HG02973 (cell line): Measurements from ENCODE around the gene ADH1B.
"Not testable (repeated sequence)": the region's sequence is repeated elsewhere in the genome, so short reads cannot be mapped to it uniquely, and the experiment has no call there.

Experiments
- ATAC-seq: cut with Tn5 transposase; IDR thresholded peaks from one replicate; pipeline ENCODE4 v1.9.1; 2021; ENCODE audit warnings: moderate library complexity; ENCODE audit not compliant: unreplicated experiment

Gene ADH1B

DNA sequence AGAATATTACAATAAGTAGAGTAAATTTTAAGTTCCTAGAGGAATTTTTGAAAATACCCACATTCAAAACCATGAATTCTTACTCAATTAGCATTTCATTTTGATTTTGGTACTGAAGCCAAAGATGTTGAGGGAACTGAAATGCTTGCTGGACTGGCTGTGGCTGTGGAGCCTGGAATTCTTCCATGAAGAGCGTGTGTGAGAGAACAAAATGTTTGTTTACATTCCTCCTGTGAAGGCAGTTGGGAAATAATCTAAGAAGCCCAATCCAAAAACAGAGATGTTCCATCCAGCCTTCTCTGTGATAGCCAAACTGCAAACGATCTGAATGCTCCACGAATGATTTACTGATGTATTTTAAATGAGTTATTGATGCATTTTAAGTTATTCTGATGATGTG lies 3.8 kb upstream of the ADH1B start:
- no peak for ATAC-seq

DNA sequence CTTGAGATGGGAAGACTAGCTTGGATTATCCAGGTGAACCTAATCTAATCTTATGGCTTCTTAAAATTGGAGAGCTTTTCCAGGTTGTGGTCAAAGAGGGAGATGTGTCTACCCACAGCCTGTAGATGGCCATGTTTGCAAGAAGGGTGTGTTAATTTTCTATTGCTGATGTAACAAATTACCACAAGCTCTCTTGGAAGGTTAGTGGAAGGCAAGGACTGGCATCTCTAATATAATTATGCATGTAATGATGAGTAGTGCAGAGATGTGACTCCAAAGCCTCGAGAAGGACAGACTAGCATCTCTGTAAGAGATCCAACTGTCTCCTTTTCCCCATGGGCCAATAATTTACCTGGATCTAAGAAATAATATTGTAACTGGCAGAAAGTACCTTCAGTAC lies 3.2 kb upstream of the ADH1B start:
- ATAC-seq, result no peak

DNA sequence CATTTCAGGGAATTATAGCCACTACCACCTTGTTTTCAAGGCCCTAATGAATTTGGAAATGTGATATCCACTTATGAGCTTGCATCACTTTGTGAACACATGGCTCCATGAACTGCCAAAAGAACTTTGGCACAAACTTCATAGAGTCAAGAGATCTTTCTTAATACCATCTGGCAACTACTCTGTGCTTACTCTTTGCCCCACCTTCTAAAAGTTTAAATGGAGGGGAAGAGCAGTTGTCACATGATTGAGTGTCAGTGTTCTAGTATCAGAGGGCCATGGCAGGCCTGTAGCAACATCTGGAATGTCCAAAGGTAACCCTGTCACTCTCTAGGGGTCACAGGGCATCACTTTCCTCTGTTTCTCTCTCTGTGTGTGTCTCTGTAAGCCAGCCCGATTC lies 2.6 kb upstream of the ADH1B start:
- no peak for ATAC-seq

DNA sequence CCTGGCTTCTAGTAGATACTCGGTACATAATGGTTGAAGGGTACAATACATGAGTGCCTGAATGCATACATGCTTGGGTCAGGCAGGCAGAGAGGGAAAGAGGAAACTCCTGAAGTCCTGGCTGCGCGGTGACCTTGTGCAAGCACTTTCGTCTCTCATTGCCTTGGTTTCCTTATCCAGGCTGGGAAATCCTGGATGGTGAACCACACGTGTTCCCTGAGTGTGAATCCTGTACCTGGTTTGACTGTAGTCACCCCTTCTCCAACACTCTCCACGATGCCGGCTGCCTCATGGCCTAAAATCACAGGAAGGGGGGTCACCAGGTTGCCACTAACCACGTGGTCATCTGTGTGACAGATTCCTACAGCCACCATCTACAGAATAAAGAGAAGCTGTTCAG lies 3.4 kb downstream of the ADH1B start:
- ATAC-seq, result not testable (repeated sequence)

DNA sequence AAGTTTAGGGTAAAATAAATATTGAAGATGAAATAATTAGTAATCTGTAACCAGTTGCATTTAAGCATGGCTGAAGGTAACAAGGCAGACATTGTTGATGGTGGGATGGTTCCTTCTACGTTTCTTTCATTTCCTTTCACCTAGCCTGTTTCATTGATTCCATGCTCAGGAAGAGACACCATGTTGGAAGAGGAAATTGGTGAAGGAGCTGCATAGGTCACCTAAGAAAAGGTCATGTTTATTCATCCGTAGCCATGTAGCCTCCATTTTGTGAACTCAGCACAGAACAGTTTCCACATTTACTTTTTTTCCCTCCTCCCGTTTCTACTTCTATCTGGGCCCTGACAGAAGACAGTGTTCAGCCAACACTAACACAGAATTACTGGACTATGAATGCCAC lies 3.8 kb downstream of the ADH1B start:
- no peak for ATAC-seq

DNA sequence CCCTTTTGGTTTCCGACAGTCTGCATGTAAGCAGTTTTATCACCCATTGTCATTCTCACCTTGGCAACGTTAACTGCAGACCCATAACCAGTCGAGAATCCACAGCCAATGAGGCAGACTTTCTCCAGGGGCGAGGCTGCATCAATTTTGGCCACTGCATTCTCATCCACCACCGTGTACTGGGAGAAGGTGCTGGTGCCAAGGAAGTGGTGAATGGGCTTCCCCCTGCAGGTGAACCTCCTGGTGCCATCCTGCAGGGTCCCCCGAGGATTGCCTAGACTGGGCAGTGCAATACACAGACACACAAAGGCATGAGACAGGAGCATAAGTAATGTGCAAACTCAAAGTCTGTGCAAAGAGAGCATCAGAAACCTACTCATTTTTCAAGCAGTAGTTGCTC lies 5.4 kb downstream of the ADH1B start:
- no peak for ATAC-seq

DNA sequence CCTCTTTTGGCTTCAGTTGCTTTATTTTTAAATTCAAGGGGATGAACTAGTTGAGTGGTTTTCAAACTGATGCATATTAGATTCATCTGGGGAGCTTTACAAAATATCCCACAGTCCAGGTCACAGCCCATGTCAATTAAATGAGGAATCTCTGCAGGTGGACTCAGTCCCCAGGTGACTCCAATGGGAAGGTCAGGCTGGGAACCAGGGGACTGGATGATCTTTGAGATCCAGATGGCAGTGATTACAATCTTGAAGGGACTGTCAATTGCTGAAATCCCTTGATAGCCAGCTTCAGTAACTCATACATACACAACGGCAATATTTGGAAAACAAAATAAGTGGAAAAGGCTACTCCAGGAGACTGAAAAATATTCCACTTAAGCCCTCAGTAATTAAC lies 7.0 kb downstream of the ADH1B start:
- no peak for ATAC-seq

DNA sequence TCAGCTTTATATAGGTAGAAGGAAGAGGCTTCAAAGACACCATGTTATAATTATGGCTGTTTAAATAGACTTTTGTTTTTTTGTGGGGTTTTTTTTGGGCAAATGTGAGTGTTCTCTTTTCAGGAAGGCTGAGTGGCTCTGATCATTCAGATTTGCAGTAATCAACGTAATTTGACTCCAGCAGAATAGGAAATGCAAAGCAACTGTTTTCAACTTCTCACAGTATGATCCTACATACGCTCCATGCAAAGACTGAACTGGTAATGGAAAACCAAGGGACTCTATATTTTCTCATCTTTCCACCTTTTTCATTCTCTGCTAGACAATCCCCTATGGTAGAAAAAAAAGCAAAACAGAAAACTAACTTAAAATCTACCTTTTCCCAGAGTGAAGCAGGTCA lies 10.8 kb downstream of the ADH1B start:
- ATAC-seq, result no peak

DNA sequence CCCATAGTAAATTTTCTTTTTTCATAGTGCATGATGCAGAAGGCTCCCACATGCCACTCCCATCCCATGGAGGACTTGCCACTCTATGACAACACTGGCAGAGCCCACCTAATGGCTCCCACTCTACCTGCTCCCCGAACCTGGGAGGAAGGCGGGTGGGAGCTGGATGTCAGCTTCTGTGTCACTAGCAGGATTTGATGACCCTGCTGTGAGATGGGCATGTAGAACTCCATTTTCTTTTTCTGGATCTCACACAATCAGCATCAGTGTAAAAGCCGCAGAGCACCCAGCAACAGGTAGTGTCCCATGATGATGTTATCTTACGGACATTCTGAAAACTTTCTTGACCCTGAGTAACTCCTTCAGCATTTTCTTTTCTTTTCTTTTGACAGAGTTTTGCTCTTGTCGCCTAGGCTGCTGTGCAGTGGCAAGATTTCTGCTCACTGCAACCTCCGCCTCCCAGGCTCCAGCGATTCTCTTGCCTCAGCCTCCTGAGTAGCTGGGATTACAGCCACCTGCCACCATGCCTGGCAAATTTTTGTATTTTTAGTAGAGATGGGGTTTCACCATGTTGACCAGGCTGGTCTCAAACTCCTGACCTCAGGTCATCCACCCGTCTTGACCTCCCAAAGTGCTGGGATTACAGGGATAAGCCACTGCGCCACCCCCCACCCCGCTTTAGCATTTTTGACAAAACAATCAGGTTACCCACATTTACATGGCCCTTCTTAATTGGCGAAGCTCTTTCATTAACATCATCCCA lies 15.4 kb downstream of the ADH1B start:
- no peak for ATAC-seq

DNA sequence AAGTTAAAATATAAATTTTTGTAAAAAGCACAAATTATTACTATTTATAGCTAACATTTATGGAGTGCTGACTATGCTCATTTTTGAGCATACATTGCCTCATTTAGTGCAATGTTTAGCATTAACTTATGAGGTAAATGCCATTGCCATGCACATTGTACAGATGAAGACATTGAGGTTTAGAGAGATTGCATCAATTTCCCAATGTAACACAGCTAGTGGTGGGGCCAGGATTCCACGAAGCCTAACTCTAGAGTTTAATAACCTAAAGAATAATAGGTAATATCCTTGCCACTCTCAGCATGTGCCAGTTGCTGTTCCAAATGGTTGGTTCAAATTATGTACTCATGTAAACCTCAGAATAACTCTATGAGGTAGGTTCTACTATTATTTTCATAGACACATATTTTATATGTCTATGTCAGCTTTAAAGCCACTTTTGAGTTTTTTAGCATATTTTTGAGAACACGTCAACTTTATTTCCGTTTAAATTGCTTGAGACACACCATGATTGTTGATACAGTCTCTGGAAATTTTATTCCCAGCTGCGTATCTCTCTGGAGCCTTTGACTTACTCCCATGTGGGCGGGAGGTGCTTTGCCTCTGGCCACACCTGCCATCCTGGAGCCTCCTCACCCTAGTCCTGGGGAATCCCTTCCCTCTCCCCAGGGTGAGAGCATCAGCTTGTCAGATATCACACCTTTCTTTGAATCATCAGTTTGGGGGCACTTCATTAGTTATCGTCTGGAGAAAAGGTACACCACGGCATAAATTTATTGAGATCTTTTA lies 19.6 kb downstream of the ADH1B start:
- ATAC-seq, result no peak

DNA sequence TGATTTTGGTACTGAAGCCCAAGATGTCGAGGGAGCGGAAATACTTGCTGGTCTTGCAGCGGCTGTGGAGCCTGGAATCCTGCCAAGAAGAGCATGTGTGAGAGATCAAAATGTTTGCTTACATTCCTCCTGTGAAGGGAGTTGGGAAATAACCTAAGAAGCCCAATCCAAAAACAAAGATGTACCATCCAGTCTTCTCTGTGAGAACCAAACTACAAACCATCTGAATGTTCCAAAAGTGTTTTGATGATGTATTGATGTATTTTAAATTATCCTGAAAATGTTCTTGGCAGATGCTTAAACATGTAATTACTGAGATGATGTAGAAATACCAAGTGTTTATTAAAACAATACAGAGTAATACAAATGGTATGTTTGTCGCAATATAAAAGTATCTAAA lies 20.3 kb downstream of the ADH1B start:
- no peak for ATAC-seq

DNA sequence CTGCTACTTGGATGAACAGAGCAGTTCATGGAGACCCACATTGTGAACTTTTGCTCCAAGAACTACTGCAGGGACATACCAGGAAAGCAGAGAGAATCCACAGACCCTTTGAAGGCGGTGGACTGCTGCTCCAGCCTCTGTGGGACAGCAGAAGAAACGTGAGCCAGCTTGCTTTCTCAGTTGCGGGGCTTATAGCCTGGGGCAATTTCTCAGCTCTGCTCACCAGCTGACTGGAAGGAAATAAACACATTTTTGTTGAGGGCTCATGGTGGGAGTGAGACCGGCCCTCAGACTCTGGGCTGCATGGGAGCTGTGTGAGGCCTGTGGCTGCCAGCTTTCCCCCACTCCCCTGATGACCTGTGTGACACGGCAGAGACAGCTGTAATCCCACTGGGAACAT lies 27.8 kb downstream of the ADH1B start:
- ATAC-seq, result no peak

DNA sequence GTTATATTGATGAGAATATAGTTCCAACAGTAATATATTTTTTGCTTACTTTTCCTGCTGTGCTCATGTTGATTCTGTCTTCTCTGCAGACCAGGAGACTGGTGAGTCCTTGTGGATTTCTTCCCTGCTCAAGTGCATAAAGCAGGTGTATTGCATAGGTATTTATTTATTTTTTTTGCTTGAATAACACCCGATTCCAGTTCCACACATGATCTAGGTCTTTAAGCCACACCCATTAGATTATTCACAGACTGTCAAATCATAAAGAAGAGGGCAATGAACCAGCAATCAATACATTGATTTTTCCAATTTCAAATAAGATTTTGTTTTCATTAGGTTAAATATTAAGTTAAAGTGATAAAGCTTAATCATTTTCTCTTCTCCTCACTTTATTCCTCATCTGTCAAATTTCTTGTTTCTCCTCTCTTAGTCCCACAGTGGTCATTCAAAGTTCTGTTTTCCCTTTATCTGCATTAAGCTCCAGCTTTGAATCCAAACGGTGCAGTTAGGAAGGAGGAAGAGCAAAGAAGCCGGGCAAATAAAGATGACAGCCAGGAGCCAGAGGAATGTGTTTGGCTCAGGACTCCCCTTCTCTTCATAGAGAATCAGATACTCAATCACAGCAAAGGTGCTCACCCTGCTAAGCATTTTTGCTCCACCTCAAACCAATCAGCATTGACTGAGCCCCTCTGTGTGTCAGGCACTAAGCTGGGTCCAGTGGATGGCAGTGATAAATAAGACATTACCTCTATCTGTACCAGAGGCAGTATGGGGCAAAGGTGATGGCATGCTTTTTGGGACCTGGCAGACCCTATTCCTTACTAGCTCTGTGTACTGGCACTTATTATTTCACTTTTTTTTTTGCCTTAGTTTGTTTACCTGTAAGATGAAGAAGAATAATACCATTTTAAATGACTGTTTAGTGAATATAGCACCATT lies 30.1 kb downstream of the ADH1B start, which contains the start of gene ADH1A:
Gene ADH1A, minus strand, starts transcription at position 138 of the 939 bp plus-strand sequence. Its CDS starts 71 bp downstream, at position 67.
- ATAC-seq, result no peak

DNA sequence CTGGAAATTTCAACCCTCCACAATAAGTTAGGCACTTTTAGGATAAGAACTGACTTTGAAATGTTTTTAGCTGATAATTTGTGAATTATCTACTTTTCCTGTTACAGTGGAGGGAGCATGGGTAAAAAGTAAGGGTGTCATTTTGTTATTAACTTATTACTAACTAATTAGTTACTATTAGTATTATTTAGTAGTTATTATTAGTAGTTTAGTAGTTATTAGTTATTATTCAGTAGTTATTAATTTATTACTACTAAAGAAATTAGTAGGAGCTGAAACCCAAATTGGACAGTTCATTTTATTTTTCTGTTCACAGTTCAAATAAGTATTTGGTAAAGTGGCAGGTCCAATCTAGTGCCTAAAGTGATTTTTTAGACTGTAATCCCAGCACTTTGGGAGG lies 35.8 kb downstream of the ADH1B start:
- ATAC-seq, result no peak

DNA sequence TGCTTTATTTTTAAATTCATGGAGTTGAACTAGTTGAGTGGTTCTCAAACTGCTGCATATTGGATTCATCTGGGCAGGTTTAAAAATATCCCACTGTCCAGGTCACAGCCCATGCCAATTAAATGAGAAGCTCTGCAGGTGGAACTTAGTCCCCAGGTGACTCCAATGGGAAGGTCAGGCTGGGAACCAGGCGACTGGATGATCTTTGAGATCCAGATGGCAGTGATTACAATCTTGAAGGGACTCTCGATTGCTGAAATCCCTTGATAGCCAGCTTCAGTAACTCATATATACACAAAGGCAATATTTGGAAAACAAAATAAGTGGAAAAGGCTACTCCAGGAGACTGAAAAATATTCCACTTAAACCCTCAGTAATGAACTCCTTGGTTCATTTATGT lies 38.5 kb downstream of the ADH1B start:
- no peak for ATAC-seq

DNA sequence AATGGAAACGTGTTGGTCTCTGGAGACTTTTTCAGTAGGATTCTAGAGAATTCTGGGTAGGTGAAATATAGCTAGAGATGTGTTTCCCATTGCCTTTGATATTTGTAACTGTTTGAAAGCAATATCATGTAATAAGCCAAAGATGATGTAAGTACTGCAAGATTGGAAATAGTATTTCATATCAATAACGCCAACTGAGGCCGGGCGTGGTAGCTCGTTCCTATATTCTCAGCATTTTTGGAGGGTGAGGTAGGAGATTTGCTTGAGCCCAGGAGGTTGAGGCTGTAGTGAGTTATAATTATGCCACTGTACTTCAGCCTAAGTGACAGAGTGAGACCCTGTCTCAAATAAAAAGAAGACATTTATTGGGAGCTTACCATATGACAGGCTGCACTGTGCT lies 39.9 kb downstream of the ADH1B start:
- no peak for ATAC-seq

DNA sequence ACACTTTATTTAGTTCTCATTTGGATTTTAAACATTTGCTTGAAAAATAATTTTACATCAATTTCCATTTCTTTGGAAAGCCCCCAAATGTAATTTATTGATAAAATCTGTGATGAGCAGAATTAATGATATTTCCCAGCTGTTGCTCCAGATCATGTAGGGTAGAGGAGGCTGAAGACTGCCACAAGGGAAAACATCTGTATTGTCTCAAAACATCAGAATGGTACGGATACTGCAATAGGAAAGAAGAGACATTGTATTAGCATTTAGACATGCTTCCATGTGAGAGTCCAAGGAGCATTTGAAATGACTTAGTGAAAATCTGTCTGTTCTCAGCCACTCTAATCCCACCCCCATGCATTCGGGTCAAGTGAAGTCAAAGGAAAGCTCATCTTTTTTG lies 44.8 kb downstream of the ADH1B start:
- no peak for ATAC-seq

DNA sequence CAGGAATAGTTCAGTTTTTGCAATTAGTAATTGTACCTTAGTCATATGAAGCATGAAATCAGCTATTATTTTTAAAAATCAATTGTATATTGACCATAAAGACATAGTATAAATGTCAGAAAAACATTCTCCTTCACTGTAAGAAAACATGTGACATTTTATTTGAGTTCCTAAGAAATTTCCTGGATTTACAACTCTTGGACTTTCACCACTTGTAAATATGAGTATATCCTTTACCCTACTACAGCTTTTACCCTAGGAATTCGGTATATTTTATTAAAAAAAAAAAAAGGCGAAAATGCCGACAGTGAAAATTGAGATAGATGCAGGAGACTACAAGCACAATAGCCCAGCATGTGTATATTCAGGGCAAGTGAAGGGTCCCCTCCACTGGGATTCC lies 45.3 kb downstream of the ADH1B start:
- ATAC-seq, result no peak

DNA sequence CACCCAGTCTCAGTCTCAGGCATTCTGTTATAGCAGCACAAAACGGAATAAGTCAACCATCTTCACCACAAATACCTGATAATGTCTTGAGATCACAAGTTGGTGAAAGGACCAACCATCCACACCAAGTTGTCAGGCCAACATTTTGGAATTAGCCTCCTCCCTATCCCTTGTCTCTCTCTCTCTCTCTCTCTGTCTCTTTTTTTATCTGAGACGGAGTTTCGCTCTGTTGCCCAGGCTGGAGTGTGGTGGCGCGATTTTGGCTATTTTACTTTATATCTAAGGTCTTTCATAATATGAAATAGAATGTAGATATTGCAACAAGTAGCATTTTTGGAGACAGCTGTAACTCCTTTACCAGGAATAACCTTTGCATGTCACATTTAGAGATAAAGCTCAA lies 46.2 kb downstream of the ADH1B start:
- no peak for ATAC-seq

DNA sequence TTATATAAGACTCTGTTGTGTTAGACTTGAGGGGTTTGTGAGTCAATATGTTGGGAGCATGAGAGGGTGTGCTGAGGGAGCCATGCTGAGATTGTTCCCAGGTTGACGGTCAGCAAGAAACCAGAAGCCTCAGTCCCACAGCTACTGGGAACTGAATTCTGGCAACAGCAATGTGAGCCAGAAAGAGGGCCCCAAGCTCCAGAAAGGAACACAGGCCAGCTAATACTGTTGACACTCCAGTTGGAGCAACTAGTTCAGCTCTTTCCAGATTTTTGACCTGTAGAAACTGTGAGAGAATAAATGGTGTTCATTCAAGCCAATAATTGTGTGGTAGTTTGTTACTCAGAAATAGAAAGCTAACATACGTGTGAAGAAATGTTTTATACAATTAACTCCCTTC lies 47.5 kb downstream of the ADH1B start:
- ATAC-seq, result no peak

DNA sequence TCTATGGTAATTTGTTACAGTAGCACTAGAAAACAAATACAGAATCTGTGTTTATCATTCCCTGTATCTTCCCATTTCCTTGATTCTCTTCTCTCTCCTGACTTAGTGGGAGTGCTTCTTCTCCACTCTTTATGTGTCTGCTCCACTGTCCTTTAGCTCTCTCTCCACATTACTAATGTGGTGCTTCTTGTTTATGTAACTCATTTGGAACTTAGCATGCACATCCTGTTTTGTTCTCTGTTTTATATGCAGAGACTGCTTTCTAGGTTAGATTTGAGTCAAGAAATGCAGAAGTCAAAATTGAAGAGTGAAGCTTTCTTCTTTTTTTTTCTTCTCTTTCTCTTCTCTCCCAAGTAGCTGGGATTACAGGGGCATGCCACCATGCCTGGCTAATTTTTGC lies 56.3 kb downstream of the ADH1B start:
- ATAC-seq, result no peak
